ENCODE results near the gene NTSR1. TPM values are rescaled to one million over a fixed set of nuclear protein-coding genes. Genes with fewer than 3 reads are reported as not detected.

NTSR1 gene
- total and polyA plus RNA-seq, 2 of the 13 experiments (the other 11 are each of a cell fraction or from before 2014, with no cell fraction given) = 0.09 to 0.12 TPM

- no peak for ATAC-seq
- 0 out of 2 replicates have a peak, but pooled peaks cover 6% of the 10 kb centered on the region for H4K20me1 ChIP-seq (ENCODE audit: insufficient read depth, low read length)
- no peak overlapping the region for H3K9ac ChIP-seq (ENCODE audit: insufficient read depth, low read depth, low read length)
- BruUV-seq (replicated peaks) = no TSS peak
- H3K27ac ChIP-seq (ENCODE audit: extremely low read length, insufficient read depth, low read length) = no peak overlapping the region
- H2AFZ ChIP-seq (ENCODE audit: low read length) = no peak overlapping the region
- 16% methylated on average over 24 of the region's 24 CpGs for WGBS (ENCODE audit: low lambda C conversion rate)
- H3K4me3 ChIP-seq (replicated peaks in 1 of 3; ENCODE audit: insufficient read depth in 1 of 3, low read depth in 2 of 3, low read length in 3 of 3) = no peak overlapping the region
- no peak for FAIRE-seq
- no peaks in the 10 kb centered on the region for H3K4me1 ChIP-seq (ENCODE audit: insufficient read depth, low read length)
- no peak for DNase-seq (ENCODE audit: low spot score)
- H3K9me3 ChIP-seq (ENCODE audit: low read length) = peaks cover 4% of the 10 kb centered on the region; the same call in 1 of the 2 replicates
- no peaks in the 10 kb centered on the region for H3K36me3 ChIP-seq (replicated peaks in 1 of 2; ENCODE audit: control insufficient read depth in 1 of 2, insufficient read depth in 2 of 2, low read length in 2 of 2)
- H3K4me2 ChIP-seq (ENCODE audit: low read depth, low read length) = no peak overlapping the region
- POLR2A ChIA-PET = no interaction called here
- CTCF ChIA-PET (ENCODE audit: low intra/inter-chr PET ratio, low total read pairs) = no interaction called here
- intact Hi-C loops (cut with micrococcal nuclease; ENCODE audit: unreplicated experiment) (no loop called here), in situ Hi-C loops (cut with HindIII; ENCODE audit: extremely low pct_ligation_motif_present, low pct_unique_long_range_greater_than_20kb) (no loop called here)
- H3K27me3 ChIP-seq (ENCODE audit: control insufficient read depth in 1 of 2, insufficient read depth in 2 of 2, low read length in 2 of 2) = peaks cover 50 to 92% of the 10 kb centered on the region in 2 experiments
- H3K79me2 ChIP-seq (ENCODE audit: insufficient read depth, low read length) = no peaks in the 10 kb centered on the region
- TF ChIP-seq ZNF784 (CRISPR knock-in tag; IDR thresholded peaks at IDR 0.05; ENCODE audit: borderline replicate concordance) (no peak), MLLT10 (CRISPR knock-in tag; IDR thresholded peaks at IDR 0.05) (no peak), EZH2 (conservative IDR thresholded peaks at IDR 0.05; ENCODE audit: low read depth, low read length) (peak; percentile 71; the same call in 1 of the 2 replicates), MIXL1 (CRISPR knock-in tag; IDR thresholded peaks at IDR 0.05) (no peak), ZNF501 (CRISPR knock-in tag; IDR thresholded peaks at IDR 0.05) (no peak)
- TF ChIP-seq, protein P1, sequence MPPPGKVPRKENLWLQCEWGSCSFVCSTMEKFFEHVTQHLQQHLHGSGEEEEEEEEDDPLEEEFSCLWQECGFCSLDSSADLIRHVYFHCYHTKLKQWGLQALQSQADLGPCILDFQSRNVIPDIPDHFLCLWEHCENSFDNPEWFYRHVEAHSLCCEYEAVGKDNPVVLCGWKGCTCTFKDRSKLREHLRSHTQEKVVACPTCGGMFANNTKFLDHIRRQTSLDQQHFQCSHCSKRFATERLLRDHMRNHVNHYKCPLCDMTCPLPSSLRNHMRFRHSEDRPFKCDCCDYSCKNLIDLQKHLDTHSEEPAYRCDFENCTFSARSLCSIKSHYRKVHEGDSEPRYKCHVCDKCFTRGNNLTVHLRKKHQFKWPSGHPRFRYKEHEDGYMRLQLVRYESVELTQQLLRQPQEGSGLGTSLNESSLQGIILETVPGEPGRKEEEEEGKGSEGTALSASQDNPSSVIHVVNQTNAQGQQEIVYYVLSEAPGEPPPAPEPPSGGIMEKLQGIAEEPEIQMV (CRISPR knock-in tag; IDR thresholded peaks at IDR 0.05; ENCODE audit: low read depth) = no peak
These were observed 16.3 kb downstream of the NTSR1 start for GRCh38 chr20:62724692-62725595.
